B cell (primary cell): ENCODE results near the gene F12. TPM values are rescaled to one million over a fixed set of nuclear protein-coding genes. Genes with fewer than 3 reads are reported as not detected.

ENCODE experiments used
- ATAC-seq: fragments of 200-7000 bp; cut with Tn5 transposase; one replicate; pipeline ENCODE4 v1.10.0; 2021; ENCODE audit warnings: low read depth, mild to moderate bottlenecking, moderate number of reproducible peaks, moderate library complexity
- CTCF ChIA-PET: fragments of 350-600 bp; sonication (Branson Sonifier 250); formaldehyde crosslinking; loops from one replicate; lab custom pipeline; 2021; ENCODE audit warnings: antibody characterized with exemption, inconsistent platforms; lab: Charles Lee
- POLR2A ChIA-PET: fragments of 350-600 bp; sonication (Branson Sonifier 250); formaldehyde crosslinking; loops from one replicate; lab custom pipeline; 2021; ENCODE audit warnings: antibody characterized with exemption; lab: Charles Lee
- DNase-seq: peaks from one replicate; pipeline ENCODE4 v3.0.0; 2013
- H2AFZ ChIP-seq: 2 replicates; pipeline ENCODE4 v1.6.1; 2012; ENCODE audit warnings: mild to moderate bottlenecking, low read depth, low read length; ENCODE audit not compliant: insufficient read depth, poor library complexity, severe bottlenecking
- H3K27ac ChIP-seq, 2 donors: 1 replicate in 1 of 2; 2 replicates in 1 of 2; pipeline ENCODE4 v1.5.1; 2012 to 2013; ENCODE audit warnings: low read length in 2 of 2, mild to moderate bottlenecking in 2 of 2, moderate library complexity in 1 of 2
- H3K27me3 ChIP-seq, 4 experiments: fragments of 200-600 bp in 1 of 4; sonication (generic) in 1 of 4; replicated peaks in 1 of 4; 1 replicate in 2 of 4; 2 replicates in 2 of 4; pipeline versions ENCODE4 v1.6.1 to v1.7.0; 2013 to 2016; ENCODE audit warnings: low read length in 3 of 4, mild to moderate bottlenecking in 2 of 4, mixed read lengths in 1 of 4, moderate library complexity in 1 of 4; ENCODE audit not compliant: insufficient read depth in 4 of 4, control insufficient read depth in 3 of 4; ENCODE audit errors: control extremely low read depth in 1 of 4
- H3K36me3 ChIP-seq, 2 experiments: replicated peaks in 1 of 2; 1 replicate in 1 of 2; 2 replicates in 1 of 2; pipeline versions ENCODE4 v1.6.1 to v1.7.1; 2013; ENCODE audit warnings: low read length in 1 of 2; ENCODE audit not compliant: insufficient read depth in 2 of 2, control insufficient read depth in 1 of 2; ENCODE audit errors: control extremely low read depth in 1 of 2, extremely low read depth in 1 of 2
- H3K4me1 ChIP-seq, 2 donors: fragments of 200-600 bp in 1 of 2; sonication (generic) in 1 of 2; 1 replicate in 1 of 2; 2 replicates in 1 of 2; pipeline versions ENCODE4 v1.5.1 to v1.6.1; 2013 to 2017; ENCODE audit warnings: low read length in 2 of 2; ENCODE audit not compliant: control insufficient read depth in 2 of 2, insufficient read depth in 2 of 2
- H3K4me2 ChIP-seq: replicated peaks from 2 replicates; pipeline ENCODE3; 2012; ENCODE audit warnings: mild to moderate bottlenecking, low read depth, low read length; ENCODE audit not compliant: poor library complexity, severe bottlenecking
- H3K4me3 ChIP-seq, 5 experiments: fragments of 200-600 bp in 1 of 5; sonication (generic) in 1 of 5; 1 replicate in 3 of 5; 2 replicates in 2 of 5; pipeline versions ENCODE4 v1.5.1 to v1.7.0; 2011 to 2016; ENCODE audit warnings: low read length in 4 of 5, mild to moderate bottlenecking in 4 of 5, low read depth in 2 of 5, control low read depth in 1 of 5, moderate library complexity in 1 of 5; ENCODE audit not compliant: insufficient read depth in 1 of 5; ENCODE audit errors: control extremely low read depth in 1 of 5, extremely low read depth in 1 of 5
- H3K79me2 ChIP-seq: fragments of 200-600 bp; sonication (generic); one replicate; pipeline ENCODE4 v1.6.0; 2016; ENCODE audit warnings: low read length; ENCODE audit not compliant: control insufficient read depth, insufficient read depth
- H3K9ac ChIP-seq: fragments of 200-600 bp; sonication (generic); 2 replicates; pipeline ENCODE4 v1.6.1; 2017; ENCODE audit warnings: mild to moderate bottlenecking, low read length, moderate library complexity
- H3K9me3 ChIP-seq, 3 donors: one replicate each; pipeline versions ENCODE4 v1.6.1 to v1.7.1; 2013; ENCODE audit warnings: low read length in 2 of 3; ENCODE audit not compliant: control insufficient read depth in 2 of 3, insufficient read depth in 1 of 3; ENCODE audit errors: control extremely low read depth in 1 of 3
- H4K20me1 ChIP-seq: 2 replicates; pipeline ENCODE4 v1.6.0; 2012; ENCODE audit warnings: mild to moderate bottlenecking, low read length; ENCODE audit not compliant: insufficient read depth, control insufficient read depth, poor library complexity, severe bottlenecking
- H3K27ac Mint-ChIP-seq: one replicate; pipeline ENCODE4 v1.8.0; 2021; ENCODE audit warnings: mixed read lengths
- H3K27me3 Mint-ChIP-seq: one replicate; pipeline ENCODE4 v1.8.0; 2021; ENCODE audit warnings: mixed read lengths
- H3K4me1 Mint-ChIP-seq: one replicate; pipeline ENCODE4 v1.8.0; 2021; ENCODE audit warnings: mixed read lengths
- H3K4me3 Mint-ChIP-seq: one replicate; pipeline ENCODE4 v1.8.0; 2021; ENCODE audit warnings: mixed read lengths
- H3K9me3 Mint-ChIP-seq: one replicate; pipeline ENCODE4 v1.8.0; 2022; ENCODE audit warnings: mixed read lengths; ENCODE audit not compliant: insufficient read depth
- EZH2 ChIP-seq: IDR thresholded peaks from 2 replicates; pipeline ENCODE4 v1.6.1; 2012; ENCODE audit warnings: borderline replicate concordance, low read depth, mild to moderate bottlenecking, moderate library complexity, low read length; ENCODE audit not compliant: insufficient read depth, poor library complexity, severe bottlenecking
- WGBS: methylation state at CpG from one replicate; pipeline ENCODE4 v1.1.5; 2013; ENCODE audit warnings: missing lambda C conversion rate; ENCODE audit not compliant: insufficient coverage; 5-methylcytosine and 5-hydroxymethylcytosine counted together
- intact Hi-C: fragments of 100-400 bp; cut with micrococcal nuclease; formaldehyde crosslinking; loops from one replicate; pipeline ENCODE4 v1.10.0; 2022
- polyA plus RNA-seq: library from polyadenylated mRNA; depleted of rRNA; stranded (reverse); fragments of >200 nt; gene quantifications from 2 replicates; pipeline ENCODE4 v1.2.3, GENCODE V29; 2012
- total RNA-seq, 2 donors: library from RNA; stranded (reverse); fragments of 120-200 nt in 1 of 2; gene quantifications; 1 replicate in 1 of 2; 2 replicates in 1 of 2; pipeline versions ENCODE4 v1.2.3 to v1.2.4, GENCODE V29; 2013 to 2022
- TF ChIP-seq, protein P1 (sequence below): fragments of 200-600 bp; IDR thresholded peaks from one replicate; pipeline ENCODE4 v1.8.0; 2022; ENCODE audit warnings: antibody characterized with exemption, mild to moderate bottlenecking

Gene F12
- total and polyA plus RNA-seq, 2 donors (not counting 1 experiment from before 2014, with no cell fraction given), result 3.1 TPM; not detected in 1

DNA sequence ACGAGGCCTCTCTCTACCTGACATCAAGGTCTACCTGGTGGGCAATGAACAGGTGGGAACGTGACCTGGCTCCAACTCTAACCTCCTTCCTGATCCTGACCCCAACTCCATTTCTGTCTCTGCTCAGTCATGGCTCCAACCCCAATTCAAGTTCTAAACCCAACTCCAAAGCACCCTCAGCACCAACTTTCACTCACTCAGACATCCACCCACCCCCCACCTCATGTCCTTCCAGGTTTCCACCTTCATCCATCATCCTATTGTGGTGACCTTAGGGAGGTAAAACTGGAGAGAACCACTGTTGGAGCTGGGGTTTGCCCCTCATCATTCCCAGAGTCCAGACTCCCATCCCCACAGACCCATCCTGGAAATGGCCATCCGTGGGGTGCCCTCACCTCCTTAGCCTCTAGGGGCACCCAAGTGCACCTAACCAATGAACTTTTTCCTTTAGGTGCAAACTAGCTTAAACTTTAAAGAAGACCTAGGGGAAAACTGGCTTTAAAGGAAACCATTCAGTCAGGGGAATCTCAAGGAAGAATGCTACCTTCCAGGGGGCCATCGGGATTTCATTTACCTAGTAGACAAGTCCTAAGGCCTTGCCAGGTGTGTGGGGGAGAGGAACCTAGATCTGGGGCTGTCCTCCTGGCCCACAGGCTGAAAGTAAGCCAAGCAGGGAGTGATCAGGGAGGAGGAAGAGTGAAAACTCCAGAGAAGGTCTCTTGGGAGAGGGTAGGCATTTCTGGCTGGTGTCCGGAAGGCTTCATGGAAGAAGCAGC is 40.3 kb downstream of the F12 start:
- ATAC-seq (no peak), DNase-seq (peak; percentile 51)
- peaks cover 35 to 46% of the 10 kb centered on the region in 2 donors for H3K4me1 ChIP-seq
- H3K9me3 ChIP-seq, result no peaks in the 10 kb centered on the region
- Mint-ChIP-seq H3K27ac (peak overlapping the region; percentile 68), H3K27me3 (no peaks in the 10 kb centered on the region), H3K9me3 (no peaks in the 10 kb centered on the region), H3K4me1 (peaks cover 51% of the 10 kb centered on the region), H3K4me3 (peak overlapping the region; percentile 47)
- H4K20me1 ChIP-seq, result peaks cover 79% of the 10 kb centered on the region
- intact Hi-C loops, result no loop called here
- H2AFZ ChIP-seq, result no peak overlapping the region
- no peak overlapping the region for H3K27ac ChIP-seq
- TF ChIP-seq EZH2, result no peak
- TF ChIP-seq, protein P1, sequence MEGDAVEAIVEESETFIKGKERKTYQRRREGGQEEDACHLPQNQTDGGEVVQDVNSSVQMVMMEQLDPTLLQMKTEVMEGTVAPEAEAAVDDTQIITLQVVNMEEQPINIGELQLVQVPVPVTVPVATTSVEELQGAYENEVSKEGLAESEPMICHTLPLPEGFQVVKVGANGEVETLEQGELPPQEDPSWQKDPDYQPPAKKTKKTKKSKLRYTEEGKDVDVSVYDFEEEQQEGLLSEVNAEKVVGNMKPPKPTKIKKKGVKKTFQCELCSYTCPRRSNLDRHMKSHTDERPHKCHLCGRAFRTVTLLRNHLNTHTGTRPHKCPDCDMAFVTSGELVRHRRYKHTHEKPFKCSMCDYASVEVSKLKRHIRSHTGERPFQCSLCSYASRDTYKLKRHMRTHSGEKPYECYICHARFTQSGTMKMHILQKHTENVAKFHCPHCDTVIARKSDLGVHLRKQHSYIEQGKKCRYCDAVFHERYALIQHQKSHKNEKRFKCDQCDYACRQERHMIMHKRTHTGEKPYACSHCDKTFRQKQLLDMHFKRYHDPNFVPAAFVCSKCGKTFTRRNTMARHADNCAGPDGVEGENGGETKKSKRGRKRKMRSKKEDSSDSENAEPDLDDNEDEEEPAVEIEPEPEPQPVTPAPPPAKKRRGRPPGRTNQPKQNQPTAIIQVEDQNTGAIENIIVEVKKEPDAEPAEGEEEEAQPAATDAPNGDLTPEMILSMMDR, result peak; percentile 79
- H3K79me2 ChIP-seq, result peaks cover 25% of the 10 kb centered on the region
- ChIA-PET POLR2A (interaction anchor here (1.2 kb wide), 1 partner anchor 9 kb away, joined by 4 read pairs; no protein-coding TSS in a partner anchor), CTCF (interaction anchor here (0.6 to 5.5 kb wide), 14 partner anchors 8 to 102 kb away, joined by 3 to 60 read pairs (median 5); partner anchors contain the start of genes LMAN2 and RGS14)
- H3K27me3 ChIP-seq, result no peaks in the 10 kb centered on the region
- H3K9ac ChIP-seq, result no peak overlapping the region
- H3K36me3 ChIP-seq, result peaks cover 0 to 62% of the 10 kb centered on the region in 2 experiments
- 80% methylated on average over 5 of the region's 5 CpGs for WGBS
- H3K4me3 ChIP-seq, result no peak overlapping the region
- H3K4me2 ChIP-seq, result peak overlapping the region; percentile 66
